ENCODE results near the gene UQCRC1. TPM values are rescaled to one million over a fixed set of nuclear protein-coding genes. Genes with fewer than 3 reads are reported as not detected.

Gene UQCRC1
- total and polyA plus RNA-seq, 2 donors = 108 to 159 TPM

GRCh38 chr3:48596676-48597407 lies 12.6 kb downstream of the UQCRC1 start:
- Histone ChIP-seq H3K27ac (ENCODE audit: low read depth in 1 of 2, low read length in 1 of 2) (no peak overlapping the region), H3K36me3 (ENCODE audit: control insufficient read depth in 2 of 2, insufficient read depth in 2 of 2, low read length in 1 of 2) (peaks cover 38 to 47% of the 10 kb centered on the region in 2 donors), H3K27me3 (ENCODE audit: control insufficient read depth in 2 of 2, insufficient read depth in 1 of 2, low read length in 1 of 2) (peaks cover 18 to 45% of the 10 kb centered on the region in 2 donors), H3K4me3 (ENCODE audit: low read length in 2 of 2) (no peak overlapping the region), H3K4me1 (ENCODE audit: control insufficient read depth in 2 of 2, insufficient read depth in 2 of 2, low read length in 2 of 2) (peaks cover 0 to 16% of the 10 kb centered on the region in 2 donors), H3K9me3 (ENCODE audit: control insufficient read depth in 2 of 2, insufficient read depth in 1 of 2, low read length in 1 of 2) (no peaks in the 10 kb centered on the region)
- no peak for DNase-seq (ENCODE audit: low read depth in 6 of 9, low spot score in 9 of 9)
- WGBS = 92% methylated on average over 8 of the region's 8 CpGs

GRCh38 chr3:48596157-48596556 lies 13.3 kb downstream of the UQCRC1 start:
- Histone ChIP-seq H3K9me3 (ENCODE audit: control insufficient read depth in 2 of 2, insufficient read depth in 1 of 2, low read length in 1 of 2) (no peaks in the 10 kb centered on the region), H3K4me1 (ENCODE audit: control insufficient read depth in 2 of 2, insufficient read depth in 2 of 2, low read length in 2 of 2) (peaks cover 0 to 16% of the 10 kb centered on the region in 2 donors), H3K4me3 (ENCODE audit: low read length in 2 of 2) (no peak overlapping the region), H3K27ac (ENCODE audit: low read depth in 1 of 2, low read length in 1 of 2) (no peak overlapping the region), H3K36me3 (ENCODE audit: control insufficient read depth in 2 of 2, insufficient read depth in 2 of 2, low read length in 1 of 2) (peaks cover 31 to 40% of the 10 kb centered on the region in 2 donors), H3K27me3 (ENCODE audit: control insufficient read depth in 2 of 2, insufficient read depth in 1 of 2, low read length in 1 of 2) (peaks cover 18 to 48% of the 10 kb centered on the region in 2 donors)
- no peak for DNase-seq (ENCODE audit: low read depth in 6 of 9, low spot score in 9 of 9)
- 89% methylated on average over 5 of the region's 5 CpGs for WGBS

- Histone ChIP-seq H3K27ac (ENCODE audit: low read depth in 1 of 2, low read length in 1 of 2) (no peak overlapping the region), H3K36me3 (ENCODE audit: control insufficient read depth in 2 of 2, insufficient read depth in 2 of 2, low read length in 1 of 2) (peaks cover 26 to 35% of the 10 kb centered on the region in 2 donors), H3K4me1 (ENCODE audit: control insufficient read depth in 2 of 2, insufficient read depth in 2 of 2, low read length in 2 of 2) (peaks cover 0 to 16% of the 10 kb centered on the region in 2 donors), H3K4me3 (ENCODE audit: low read length in 2 of 2) (no peak overlapping the region), H3K9me3 (ENCODE audit: control insufficient read depth in 2 of 2, insufficient read depth in 1 of 2, low read length in 1 of 2) (no peaks in the 10 kb centered on the region), H3K27me3 (ENCODE audit: control insufficient read depth in 2 of 2, insufficient read depth in 1 of 2, low read length in 1 of 2) (peaks cover 18 to 52% of the 10 kb centered on the region in 2 donors)
- WGBS = 70% methylated on average over 10 of the region's 10 CpGs
- DNase-seq (ENCODE audit: low read depth in 6 of 9, low spot score in 9 of 9) = no peak
Observed at GRCh38 chr3:48595526-48596121, 13.8 kb downstream of the UQCRC1 start.

- no peak for DNase-seq (ENCODE audit: low read depth in 6 of 9, low spot score in 9 of 9)
- no peak within 1 kb of the TSS for H3K4me3 ChIP-seq (ENCODE audit: low read length in 2 of 2)
Observed at GRCh38 chr3:48595075-48595525, 14.3 kb downstream of the UQCRC1 start, which contains the start of gene COL7A1. TSS of gene COL7A1 (minus strand) at chr3:48595329. CDS start at chr3:48595159, 170 bp downstream.

GRCh38 chr3:48594417-48595049 lies 14.9 kb downstream of the UQCRC1 start:
- Histone ChIP-seq H3K27ac (ENCODE audit: low read depth in 1 of 2, low read length in 1 of 2) (no peak overlapping the region), H3K4me1 (ENCODE audit: control insufficient read depth in 2 of 2, insufficient read depth in 2 of 2, low read length in 2 of 2) (peaks cover 0 to 13% of the 10 kb centered on the region in 2 donors), H3K36me3 (ENCODE audit: control insufficient read depth in 2 of 2, insufficient read depth in 2 of 2, low read length in 1 of 2) (peaks cover 15 to 24% of the 10 kb centered on the region in 2 donors), H3K9me3 (ENCODE audit: control insufficient read depth in 2 of 2, insufficient read depth in 1 of 2, low read length in 1 of 2) (no peaks in the 10 kb centered on the region), H3K4me3 (ENCODE audit: low read length in 2 of 2) (no peak overlapping the region), H3K27me3 (ENCODE audit: control insufficient read depth in 2 of 2, insufficient read depth in 1 of 2, low read length in 1 of 2) (peaks cover 18 to 62% of the 10 kb centered on the region in 2 donors)
- DNase-seq (ENCODE audit: low read depth in 6 of 9, low spot score in 9 of 9) = no peak
- WGBS = 51% methylated on average over 39 of the region's 39 CpGs

More at GRCh38 chr3:48595075-48595525, 14.3 kb downstream of the UQCRC1 start, which contains the start of gene COL7A1:
- peaks cover 0 to 16% of the 10 kb centered on the region in 2 donors for H3K4me1 ChIP-seq (ENCODE audit: control insufficient read depth in 2 of 2, insufficient read depth in 2 of 2, low read length in 2 of 2)
- H3K36me3 ChIP-seq (ENCODE audit: control insufficient read depth in 2 of 2, insufficient read depth in 2 of 2, low read length in 1 of 2) = peaks cover 21 to 29% of the 10 kb centered on the region in 2 donors
- peaks cover 18 to 57% of the 10 kb centered on the region in 2 donors for H3K27me3 ChIP-seq (ENCODE audit: control insufficient read depth in 2 of 2, insufficient read depth in 1 of 2, low read length in 1 of 2)
- no peak within 1 kb of the TSS for H3K27ac ChIP-seq (ENCODE audit: low read depth in 1 of 2, low read length in 1 of 2)
- H3K9me3 ChIP-seq (ENCODE audit: control insufficient read depth in 2 of 2, insufficient read depth in 1 of 2, low read length in 1 of 2) = no peaks in the 10 kb centered on the region
- WGBS = 19% methylated on average over 35 of the region's 35 CpGs

GRCh38 chr3:48593337-48593736 lies 16.1 kb downstream of the UQCRC1 start:
- H3K9me3 ChIP-seq (ENCODE audit: control insufficient read depth in 2 of 2, insufficient read depth in 1 of 2, low read length in 1 of 2) = no peaks in the 10 kb centered on the region
- peaks cover 0 to 7% of the 10 kb centered on the region in 2 donors for H3K4me1 ChIP-seq (ENCODE audit: control insufficient read depth in 2 of 2, insufficient read depth in 2 of 2, low read length in 2 of 2)
- peaks cover 3 to 12% of the 10 kb centered on the region in 2 donors for H3K36me3 ChIP-seq (ENCODE audit: control insufficient read depth in 2 of 2, insufficient read depth in 2 of 2, low read length in 1 of 2)
- DNase-seq (ENCODE audit: low read depth in 6 of 9, low spot score in 9 of 9) = no peak
- WGBS = 97% methylated on average over 9 of the region's 9 CpGs
- H3K4me3 ChIP-seq (ENCODE audit: low read length in 2 of 2) = no peak overlapping the region
- H3K27ac ChIP-seq (ENCODE audit: low read depth in 1 of 2, low read length in 1 of 2) = no peak overlapping the region
- peaks cover 18 to 74% of the 10 kb centered on the region in 2 donors for H3K27me3 ChIP-seq (ENCODE audit: control insufficient read depth in 2 of 2, insufficient read depth in 1 of 2, low read length in 1 of 2)

- no peak for DNase-seq (ENCODE audit: low read depth in 6 of 9, low spot score in 9 of 9)
- Histone ChIP-seq H3K4me3 (ENCODE audit: low read length in 2 of 2) (no peak overlapping the region), H3K27me3 (ENCODE audit: control insufficient read depth in 2 of 2, insufficient read depth in 1 of 2, low read length in 1 of 2) (peaks cover 18 to 81% of the 10 kb centered on the region in 2 donors), H3K4me1 (ENCODE audit: control insufficient read depth in 2 of 2, insufficient read depth in 2 of 2, low read length in 2 of 2) (no peaks in the 10 kb centered on the region), H3K36me3 (ENCODE audit: control insufficient read depth in 2 of 2, insufficient read depth in 2 of 2, low read length in 1 of 2) (peaks cover 0 to 4% of the 10 kb centered on the region in 2 donors), H3K27ac (ENCODE audit: low read depth in 1 of 2, low read length in 1 of 2) (no peak overlapping the region), H3K9me3 (ENCODE audit: control insufficient read depth in 2 of 2, insufficient read depth in 1 of 2, low read length in 1 of 2) (no peaks in the 10 kb centered on the region)
- WGBS = 96% methylated on average over 21 of the region's 21 CpGs
Observed at GRCh38 chr3:48592519-48593087, 16.8 kb downstream of the UQCRC1 start.

GRCh38 chr3:48591886-48592518 lies 17.4 kb downstream of the UQCRC1 start:
- DNase-seq (ENCODE audit: low read depth in 6 of 9, low spot score in 9 of 9) = no peak
- Histone ChIP-seq H3K36me3 (ENCODE audit: control insufficient read depth in 2 of 2, insufficient read depth in 2 of 2, low read length in 1 of 2) (no peaks in the 10 kb centered on the region), H3K9me3 (ENCODE audit: control insufficient read depth in 2 of 2, insufficient read depth in 1 of 2, low read length in 1 of 2) (no peaks in the 10 kb centered on the region), H3K4me3 (ENCODE audit: low read length in 2 of 2) (no peak overlapping the region), H3K4me1 (ENCODE audit: control insufficient read depth in 2 of 2, insufficient read depth in 2 of 2, low read length in 2 of 2) (no peaks in the 10 kb centered on the region), H3K27me3 (ENCODE audit: control insufficient read depth in 2 of 2, insufficient read depth in 1 of 2, low read length in 1 of 2) (peaks cover 18 to 85% of the 10 kb centered on the region in 2 donors), H3K27ac (ENCODE audit: low read depth in 1 of 2, low read length in 1 of 2) (no peak overlapping the region)
- WGBS = 97% methylated on average over 22 of the region's 22 CpGs

Measured in thymus (tissue), 11 donors.